GM18861 (cell line): ENCODE data around the gene IKZF1.

Experiments
- ATAC-seq: cut with Tn5 transposase; IDR thresholded peaks from one replicate; pipeline ENCODE4 v1.9.1; 2021; ENCODE audit not compliant: unreplicated experiment

Gene IKZF1

GRCh38 chr7:50436133-50436806, 131.8 kb downstream of the IKZF1 start:
- ATAC-seq, result no peak

DNA sequence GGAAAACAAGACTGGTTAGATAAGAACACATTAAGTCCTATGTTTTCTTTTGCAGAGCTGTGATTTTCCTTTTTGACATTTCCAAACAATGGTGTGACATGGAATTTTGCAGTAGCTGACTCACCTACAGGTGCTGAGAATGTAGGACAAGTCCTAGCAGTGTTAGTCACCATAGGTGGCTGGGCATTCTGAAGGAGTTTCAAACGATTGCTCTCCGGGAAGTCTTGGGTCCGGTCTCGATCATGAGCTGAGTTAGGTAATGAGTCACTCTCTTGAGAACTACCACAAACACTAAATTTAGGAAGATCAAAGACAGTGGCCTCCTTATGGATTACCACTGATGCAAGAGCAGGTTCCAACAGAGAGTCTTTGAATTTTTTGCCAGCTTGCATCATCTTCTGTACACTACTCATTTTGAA, 142.0 kb downstream of the IKZF1 start:
- ATAC-seq, result peak; percentile 45

DNA sequence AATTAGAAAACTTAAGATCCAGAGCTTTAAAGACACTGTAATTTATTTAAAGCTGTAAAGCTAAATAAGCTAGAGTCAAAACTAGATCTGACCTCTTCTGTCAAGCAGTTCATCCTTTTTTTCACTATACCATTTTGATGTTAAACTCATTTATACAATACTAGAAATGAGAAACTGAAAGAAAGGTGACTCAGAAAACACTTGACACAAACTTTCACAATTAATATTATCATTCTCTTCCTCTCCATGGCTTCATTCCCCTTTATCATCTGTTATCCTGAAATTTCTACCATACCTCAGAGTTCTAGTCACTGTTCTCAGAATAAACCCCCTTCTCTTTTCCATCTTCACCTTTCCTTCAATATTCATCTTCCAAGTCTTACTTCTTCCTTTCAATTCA, 144.3 kb downstream of the IKZF1 start:
- ATAC-seq, result peak; percentile 44

DNA sequence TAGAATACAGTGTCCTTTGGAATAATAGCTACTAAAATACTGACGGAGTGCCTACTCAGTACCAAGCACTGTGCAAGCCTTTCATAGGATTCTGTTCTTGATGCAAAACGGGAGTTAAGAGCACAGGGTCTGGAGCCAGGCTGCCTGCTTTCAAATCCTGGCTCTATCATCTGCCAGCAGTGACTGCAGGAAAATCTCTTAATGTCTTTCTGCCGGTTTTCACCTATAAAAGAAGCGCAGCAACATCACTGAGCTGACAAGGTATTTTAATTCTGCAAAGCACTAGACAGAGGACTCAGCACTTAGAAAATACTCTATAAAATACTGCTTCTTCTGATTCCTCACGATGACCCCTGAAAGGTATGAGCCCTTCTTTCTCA, 145.0 kb downstream of the IKZF1 start:
- peak; percentile 3 for ATAC-seq

DNA sequence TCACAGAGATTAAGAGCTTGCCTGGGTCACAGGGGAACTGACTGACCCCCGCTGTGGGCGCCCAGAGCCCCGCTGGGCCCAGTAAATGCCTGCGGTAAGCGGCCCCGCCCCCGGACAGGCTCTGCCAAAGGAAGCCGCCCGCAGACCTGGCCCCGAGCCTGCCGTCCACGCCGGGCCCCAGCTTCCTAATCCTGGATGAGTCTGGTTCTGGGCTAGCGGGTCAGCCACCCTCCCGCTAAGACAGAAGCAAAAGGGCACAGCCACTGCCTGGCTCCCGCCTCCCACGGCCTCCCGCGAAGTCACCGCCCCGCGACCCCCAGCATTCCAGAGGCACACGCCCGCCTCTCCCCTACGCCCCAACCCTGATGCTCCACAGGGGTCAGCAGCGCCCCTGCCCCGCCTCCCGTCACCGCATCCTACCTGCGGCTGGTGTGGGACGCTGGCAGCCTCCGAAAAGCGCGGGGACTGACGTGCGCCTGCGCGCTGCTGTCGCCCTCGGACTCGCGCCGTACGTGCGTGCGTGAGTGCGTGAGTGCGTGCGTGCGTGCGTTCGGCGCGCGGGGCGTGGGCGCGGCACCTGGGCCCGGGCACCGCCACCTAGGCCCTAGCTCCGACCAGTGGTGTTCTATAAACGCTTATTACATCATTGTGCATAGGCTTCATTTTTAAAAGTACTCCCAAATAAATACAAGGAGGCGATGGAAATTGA, 145.5 kb downstream of the IKZF1 start, which contains the start of gene FIGNL1:
Gene FIGNL1 (minus strand): TSS at position 470 of the 709 bp plus-strand sequence. CDS start 3,063 bp downstream, outside the sequence.
- peak; percentile 60 for ATAC-seq

DNA sequence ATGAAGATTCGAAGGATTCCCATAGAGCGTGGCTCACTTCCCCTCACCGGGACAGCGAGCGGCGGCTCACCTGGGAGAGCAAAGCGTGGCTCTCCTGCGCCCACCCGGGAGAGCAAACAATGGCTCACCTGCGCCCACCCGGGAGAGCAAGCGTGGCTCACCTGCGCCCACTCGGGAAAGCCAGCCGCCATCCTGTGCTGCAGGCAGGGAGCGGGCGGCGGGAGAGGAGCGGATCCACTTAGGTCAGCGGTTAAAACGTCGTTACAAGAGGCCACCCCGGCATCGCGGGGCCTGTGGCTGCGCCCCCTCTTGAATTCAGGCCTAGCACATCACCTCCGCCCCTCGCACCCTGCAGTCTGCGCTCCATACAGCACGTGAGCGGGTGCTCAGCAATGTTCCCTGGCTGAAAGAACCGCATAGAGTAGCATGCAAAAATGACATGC, 146.1 kb downstream of the IKZF1 start:
- ATAC-seq, result no peak
